ENCODE measurements around the gene NR3C2.

NR3C2 gene

DNA sequence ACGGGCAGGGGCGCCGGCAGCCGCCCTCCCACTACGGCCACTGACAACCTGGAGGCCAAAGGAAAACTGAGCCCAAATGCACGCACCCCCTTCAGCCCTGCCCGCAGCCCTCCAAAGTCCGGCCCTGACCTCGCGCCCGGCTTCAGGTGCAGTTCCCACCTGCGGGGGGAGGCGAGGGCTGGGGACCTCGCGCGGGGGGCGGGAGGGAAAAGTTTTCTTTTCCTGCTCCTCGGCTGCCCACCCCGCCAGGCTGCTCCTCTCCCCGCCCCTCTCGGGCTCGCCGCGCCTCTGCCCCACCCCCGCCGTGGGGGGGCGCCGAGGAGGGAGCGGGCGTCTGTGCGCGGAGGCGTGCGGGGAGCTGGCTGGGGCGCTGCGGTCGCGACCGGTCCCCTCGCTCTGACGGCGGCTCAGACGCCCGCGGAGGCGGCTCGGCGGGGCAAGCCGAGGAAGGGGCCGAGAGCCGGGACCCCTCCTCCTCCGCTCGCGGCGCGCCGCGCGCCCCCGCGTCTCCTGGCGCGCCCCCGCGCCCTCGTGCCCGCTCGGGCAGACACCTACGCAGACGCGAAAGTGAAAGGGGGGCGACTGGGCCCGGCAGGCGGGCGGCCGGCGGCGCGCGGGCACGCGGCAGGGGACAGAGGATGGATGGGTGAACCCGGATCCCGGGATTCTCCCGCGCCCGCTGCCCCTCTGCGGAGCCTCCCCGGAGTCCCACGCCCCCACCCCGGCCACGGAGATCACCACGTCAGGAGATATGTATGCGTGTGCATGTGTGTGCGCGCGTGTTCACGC is 3.1 kb upstream of the NR3C2 start:
- TF ChIP-seq, protein P1, sequence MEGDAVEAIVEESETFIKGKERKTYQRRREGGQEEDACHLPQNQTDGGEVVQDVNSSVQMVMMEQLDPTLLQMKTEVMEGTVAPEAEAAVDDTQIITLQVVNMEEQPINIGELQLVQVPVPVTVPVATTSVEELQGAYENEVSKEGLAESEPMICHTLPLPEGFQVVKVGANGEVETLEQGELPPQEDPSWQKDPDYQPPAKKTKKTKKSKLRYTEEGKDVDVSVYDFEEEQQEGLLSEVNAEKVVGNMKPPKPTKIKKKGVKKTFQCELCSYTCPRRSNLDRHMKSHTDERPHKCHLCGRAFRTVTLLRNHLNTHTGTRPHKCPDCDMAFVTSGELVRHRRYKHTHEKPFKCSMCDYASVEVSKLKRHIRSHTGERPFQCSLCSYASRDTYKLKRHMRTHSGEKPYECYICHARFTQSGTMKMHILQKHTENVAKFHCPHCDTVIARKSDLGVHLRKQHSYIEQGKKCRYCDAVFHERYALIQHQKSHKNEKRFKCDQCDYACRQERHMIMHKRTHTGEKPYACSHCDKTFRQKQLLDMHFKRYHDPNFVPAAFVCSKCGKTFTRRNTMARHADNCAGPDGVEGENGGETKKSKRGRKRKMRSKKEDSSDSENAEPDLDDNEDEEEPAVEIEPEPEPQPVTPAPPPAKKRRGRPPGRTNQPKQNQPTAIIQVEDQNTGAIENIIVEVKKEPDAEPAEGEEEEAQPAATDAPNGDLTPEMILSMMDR (conservative IDR thresholded peaks at IDR 0.05; ENCODE audit: low read depth, low read length): no peak
- Histone ChIP-seq H3K27me3 (ENCODE audit: insufficient read depth, low read depth) (peaks cover 14% of the 10 kb centered on the region), H2AFZ (ENCODE audit: low read depth) (peak overlapping the region; percentile 99), H3K79me2 (ENCODE audit: insufficient read depth, low read depth) (no peaks in the 10 kb centered on the region), H3K4me2 (peak overlapping the region; percentile 83), H3K27ac (no peak overlapping the region), H3K9ac (peak overlapping the region; percentile 27; the same call in 1 of the 2 replicates), H3K4me1 (ENCODE audit: low read depth, poor library complexity, severe bottlenecking) (peaks cover 10% of the 10 kb centered on the region), H3K4me3 (IDR thresholded peaks at IDR 0.05; ENCODE audit: insufficient read depth, low read depth, low read length) (no peak overlapping the region), H3K36me3 (ENCODE audit: insufficient read depth) (no peaks in the 10 kb centered on the region), H4K20me1 (ENCODE audit: insufficient read depth) (no peaks in the 10 kb centered on the region)

DNA sequence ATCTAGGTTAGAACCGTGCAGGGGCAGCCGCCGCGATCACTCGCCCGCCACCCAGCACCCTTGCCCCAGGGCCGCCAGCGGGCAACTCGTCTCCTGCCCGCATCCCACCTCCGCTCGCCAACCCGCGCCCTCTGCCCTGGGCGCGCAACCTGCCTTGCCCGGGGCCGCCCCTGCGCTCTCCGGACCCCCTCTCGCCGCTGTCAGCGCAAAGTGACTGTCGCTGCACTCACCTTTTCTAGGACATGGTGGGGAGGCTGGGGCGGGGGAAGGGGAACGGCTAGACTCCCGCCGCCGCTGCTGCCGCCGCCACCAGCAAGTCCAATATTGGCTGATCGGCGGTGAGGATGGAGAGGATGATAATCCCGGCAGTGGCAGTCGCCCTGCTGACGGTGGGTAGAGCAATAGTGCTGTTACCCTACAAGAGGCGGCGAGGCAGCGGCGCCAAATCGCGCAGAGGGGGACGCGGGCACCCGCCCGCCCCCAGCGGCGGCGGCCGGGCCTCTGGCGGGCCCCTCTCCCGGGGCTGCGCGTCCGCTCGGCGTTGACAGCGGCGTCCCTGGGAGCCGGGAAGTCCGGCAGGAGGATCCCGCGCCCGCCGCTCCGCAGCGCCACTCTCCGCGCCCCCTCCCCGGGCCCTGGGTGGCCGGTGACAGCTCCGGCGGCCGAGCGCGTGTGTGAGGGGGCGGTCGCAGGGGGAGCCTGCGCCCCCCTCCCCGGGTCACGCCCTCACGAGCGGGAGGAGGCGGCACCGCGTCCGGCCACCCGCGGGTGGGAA is 2.3 kb upstream of the NR3C2 start:
- no peak overlapping the region for H3K27ac ChIP-seq
- peaks cover 14% of the 10 kb centered on the region for H3K27me3 ChIP-seq (ENCODE audit: insufficient read depth, low read depth)
- no peak overlapping the region for H3K4me3 ChIP-seq (IDR thresholded peaks at IDR 0.05; ENCODE audit: insufficient read depth, low read depth, low read length)
- H3K79me2 ChIP-seq (ENCODE audit: insufficient read depth, low read depth): no peaks in the 10 kb centered on the region
- no peak overlapping the region for H3K9ac ChIP-seq
- TF ChIP-seq, protein P1 (conservative IDR thresholded peaks at IDR 0.05; ENCODE audit: low read depth, low read length): no peak
- no peaks in the 10 kb centered on the region for H3K36me3 ChIP-seq (ENCODE audit: insufficient read depth)
- no peaks in the 10 kb centered on the region for H4K20me1 ChIP-seq (ENCODE audit: insufficient read depth)
- H2AFZ ChIP-seq (ENCODE audit: low read depth): peak overlapping the region; percentile 99
- H3K4me2 ChIP-seq: peak overlapping the region; percentile 83
- peaks cover 10% of the 10 kb centered on the region for H3K4me1 ChIP-seq (ENCODE audit: low read depth, poor library complexity, severe bottlenecking)

GRCh38 chr4:148443512-148444295 is 1.5 kb upstream of the NR3C2 start:
- peak overlapping the region; percentile 99 for H2AFZ ChIP-seq (ENCODE audit: low read depth)
- peak overlapping the region; percentile 83 for H3K4me2 ChIP-seq
- no peak overlapping the region for H3K4me3 ChIP-seq (IDR thresholded peaks at IDR 0.05; ENCODE audit: insufficient read depth, low read depth, low read length)
- TF ChIP-seq, protein P1 (conservative IDR thresholded peaks at IDR 0.05; ENCODE audit: low read depth, low read length): no peak
- H3K27me3 ChIP-seq (ENCODE audit: insufficient read depth, low read depth): peaks cover 14% of the 10 kb centered on the region
- peaks cover 10% of the 10 kb centered on the region for H3K4me1 ChIP-seq (ENCODE audit: low read depth, poor library complexity, severe bottlenecking)
- no peak overlapping the region for H3K27ac ChIP-seq
- no peaks in the 10 kb centered on the region for H3K79me2 ChIP-seq (ENCODE audit: insufficient read depth, low read depth)
- no peak overlapping the region for H3K9ac ChIP-seq
- H3K36me3 ChIP-seq (ENCODE audit: insufficient read depth): no peaks in the 10 kb centered on the region
- H4K20me1 ChIP-seq (ENCODE audit: insufficient read depth): no peaks in the 10 kb centered on the region

- H3K27ac ChIP-seq: no peak overlapping the region
- H3K9ac ChIP-seq: peak overlapping the region; percentile 16; the same call in 1 of the 2 replicates
Observed at GRCh38 chr4:148442832-148443511, 758 bp upstream of the NR3C2 start.

More at GRCh38 chr4:148442832-148443511, 758 bp upstream of the NR3C2 start:
- Histone ChIP-seq H3K4me1 (ENCODE audit: low read depth, poor library complexity, severe bottlenecking) (peaks cover 10% of the 10 kb centered on the region), H2AFZ (ENCODE audit: low read depth) (peak overlapping the region; percentile 99), H3K4me3 (IDR thresholded peaks at IDR 0.05; ENCODE audit: insufficient read depth, low read depth, low read length) (no peak overlapping the region), H3K36me3 (ENCODE audit: insufficient read depth) (no peaks in the 10 kb centered on the region), H4K20me1 (ENCODE audit: insufficient read depth) (no peaks in the 10 kb centered on the region), H3K27me3 (ENCODE audit: insufficient read depth, low read depth) (peaks cover 14% of the 10 kb centered on the region), H3K79me2 (ENCODE audit: insufficient read depth, low read depth) (no peaks in the 10 kb centered on the region), H3K4me2 (peak overlapping the region; percentile 83)
- TF ChIP-seq, protein P1 (conservative IDR thresholded peaks at IDR 0.05; ENCODE audit: low read depth, low read length): no peak

All from KMS-11 (cell line).